Ureter (tissue), 1 donor: ENCODE data around the gene BOK. TPM values are rescaled to one million over a fixed set of nuclear protein-coding genes. Genes with fewer than 3 reads are reported as not detected.

Source experiments
- DNase-seq: peaks from one replicate; pipeline ENCODE4 v3.0.0-alpha.2; 2020; ENCODE audit warnings: low spot score
- total RNA-seq: library from RNA; stranded (reverse); gene quantifications from one replicate; pipeline ENCODE4 v1.2.4, GENCODE V29; 2023
- donor health status: DM: yes; HTN: yes; CAD: no.

BOK gene
- total RNA-seq, 1 donor from 2014 or later: 16.0 TPM

DNA sequence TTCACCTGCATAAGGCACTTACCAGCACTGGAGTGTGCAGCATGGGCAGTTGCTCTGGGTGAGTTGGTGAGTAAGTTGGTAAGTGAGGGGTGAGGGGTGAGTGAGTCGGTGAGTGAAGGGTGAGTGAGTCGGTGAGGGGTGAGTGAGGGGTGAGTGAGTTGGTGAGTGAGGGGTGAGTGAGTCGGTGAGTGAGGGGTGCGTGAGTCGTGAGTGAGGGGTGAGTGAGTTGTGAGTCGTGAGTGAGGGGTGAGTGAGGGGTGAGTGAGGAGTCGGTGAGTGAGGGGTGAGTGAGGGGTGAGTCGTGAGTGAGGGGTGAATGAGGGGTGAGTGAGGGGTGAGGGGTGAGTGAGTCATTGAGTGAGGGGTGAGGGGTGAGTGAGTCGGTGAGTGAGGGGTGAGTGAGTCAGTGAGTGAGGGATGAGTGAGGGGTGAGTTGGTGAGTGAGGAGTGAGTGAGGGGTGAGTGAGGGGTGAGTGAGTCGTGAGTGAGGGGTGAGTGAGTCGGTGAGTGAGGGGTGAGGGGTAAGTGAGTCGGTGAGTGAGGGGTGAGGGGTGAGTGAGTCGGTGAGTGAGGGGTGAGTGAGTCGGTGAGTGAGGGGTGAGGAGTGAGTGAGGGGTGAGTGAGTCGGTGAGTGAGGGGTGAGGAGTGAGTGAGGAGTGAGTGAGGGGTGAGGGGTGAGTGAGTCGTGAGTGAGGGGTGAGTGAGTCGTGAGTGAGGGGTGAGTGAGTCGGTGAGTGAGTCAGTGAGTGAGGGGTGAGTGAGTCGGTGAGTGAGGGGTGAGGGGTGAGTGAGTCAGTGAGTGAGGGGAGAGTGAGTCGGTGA, 61.3 kb downstream of the BOK start:
- no peak for DNase-seq

DNA sequence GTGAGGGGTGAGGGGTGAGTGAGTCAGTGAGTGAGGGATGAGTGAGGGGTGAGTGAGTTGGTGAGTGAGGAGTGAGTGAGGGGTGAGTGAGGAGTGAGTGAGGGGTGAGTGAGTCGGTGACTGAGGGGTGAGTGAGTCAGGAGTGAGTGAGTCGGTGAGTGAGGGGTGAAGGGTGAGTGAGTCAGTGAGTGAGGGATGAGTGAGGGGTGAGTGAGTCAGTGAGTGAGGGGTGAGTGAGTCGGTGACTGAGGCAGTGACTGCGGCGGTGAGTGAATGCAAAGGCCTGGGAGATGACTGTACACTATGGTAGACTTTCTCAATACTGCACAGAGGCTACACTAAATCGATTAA, 61.8 kb downstream of the BOK start:
- DNase-seq: no peak

Other genes starting within 250 kb of the BOK start
- gene HDLBP, start 243.1 kb upstream of the BOK start, total RNA-seq: 526 TPM
- gene SEPTIN2, start 242.8 kb upstream of the BOK start, total RNA-seq: 480 TPM
- gene FARP2, start 202.5 kb upstream of the BOK start, total RNA-seq: 120 TPM
- 166 TPM for gene STK25, start 50.2 kb upstream of the BOK start, total RNA-seq
- 41.9 TPM for gene THAP4, start 78.4 kb downstream of the BOK start, total RNA-seq
- gene ATG4B, start 78.9 kb downstream of the BOK start, total RNA-seq: 82.9 TPM
- gene DTYMK, start 128.1 kb downstream of the BOK start, total RNA-seq: 15.7 TPM
- gene ING5, start 143.3 kb downstream of the BOK start, total RNA-seq: 48.0 TPM
- 67.7 TPM for gene D2HGDH, start 175.9 kb downstream of the BOK start, total RNA-seq
- 0.47 TPM for gene GAL3ST2, start 218.1 kb downstream of the BOK start, total RNA-seq